HCEC 1CT (cell line): ENCODE measurements around the gene ZNF581.
A peak's percentile ranks its signal among the peaks of the same experiment; 100 is the strongest.

Source experiments
- DNase-seq: peaks from one replicate; pipeline ENCODE4 v3.0.0-alpha.2; 2017

ZNF581 gene

GRCh38 chr19:55611983-55612645 is 31.3 kb upstream of the ZNF581 start:
- no peak for DNase-seq

- DNase-seq, result no peak
These were observed 30.1 kb upstream of the ZNF581 start for GRCh38 chr19:55613396-55613795.

GRCh38 chr19:55613930-55614710 is 29.3 kb upstream of the ZNF581 start:
- no peak for DNase-seq

- no peak for DNase-seq
These were observed 28.5 kb upstream of the ZNF581 start for GRCh38 chr19:55614711-55615542.

GRCh38 chr19:55615543-55616394 is 27.7 kb upstream of the ZNF581 start:
- no peak for DNase-seq

- DNase-seq, result no peak
These were observed 27.0 kb upstream of the ZNF581 start for GRCh38 chr19:55616395-55616875.

- DNase-seq, result no peak
These were observed 26.0 kb upstream of the ZNF581 start for GRCh38 chr19:55617426-55617825.

- no peak for DNase-seq
These were observed 25.0 kb upstream of the ZNF581 start for GRCh38 chr19:55618426-55618825.

GRCh38 chr19:55619286-55619685 is 24.2 kb upstream of the ZNF581 start:
- DNase-seq, result peak; percentile 18

- no peak for DNase-seq
These were observed 22.8 kb upstream of the ZNF581 start for GRCh38 chr19:55620410-55621204.

- DNase-seq, result no peak
These were observed 22.2 kb upstream of the ZNF581 start for GRCh38 chr19:55621205-55621672.

GRCh38 chr19:55621673-55622231 is 21.7 kb upstream of the ZNF581 start:
- DNase-seq, result no peak

- DNase-seq, result no peak
These were observed 21.0 kb upstream of the ZNF581 start for GRCh38 chr19:55622242-55622969.

GRCh38 chr19:55623130-55623529 is 20.3 kb upstream of the ZNF581 start:
- DNase-seq, result no peak

- DNase-seq, result no peak
These were observed 19.9 kb upstream of the ZNF581 start for GRCh38 chr19:55623561-55623960.

GRCh38 chr19:55624109-55625003 is 19.1 kb upstream of the ZNF581 start, which contains the start of gene ZNF784:
ZNF784 (minus strand) TSS chr19:55624566; CDS start chr19:55624561, 5 bp downstream.
- peak; percentile 86 for DNase-seq

GRCh38 chr19:55625004-55625326 is 18.5 kb upstream of the ZNF581 start:
- no peak for DNase-seq

- no peak for DNase-seq
These were observed 17.1 kb upstream of the ZNF581 start for GRCh38 chr19:55626350-55626749.

- DNase-seq, result peak; percentile 68
These were observed 11.0 kb upstream of the ZNF581 start for GRCh38 chr19:55632463-55632834.
